H1 (cell line): Measurements from ENCODE around the gene CNPY2. TPM values are rescaled to one million over a fixed set of nuclear protein-coding genes. Genes with fewer than 3 reads are reported as not detected.

Experiments used
- HDAC2 ChIP-seq, 2 experiments: fragments of 300-600 bp in 1 of 2; sonication (generic) in 1 of 2; IDR thresholded peaks; 2 replicates each; pipeline ENCODE4 v1.6.1; 2011 to 2012; ENCODE audit warnings: low read depth in 2 of 2, low read length in 2 of 2, mild to moderate bottlenecking in 2 of 2, moderate library complexity in 2 of 2, borderline replicate concordance in 1 of 2, inconsistent platforms in 1 of 2
- POLR2AphosphoS5 ChIP-seq: IDR thresholded peaks from 2 replicates; pipeline ENCODE4 v1.6.1; 2011; ENCODE audit warnings: low read depth, low read length
- SP4 ChIP-seq: IDR thresholded peaks from 2 replicates; pipeline ENCODE4 v1.6.1; 2012; ENCODE audit warnings: low read length, inconsistent platforms
- SRF ChIP-seq: IDR thresholded peaks from 2 replicates; pipeline ENCODE4 v1.6.1; 2011; ENCODE audit warnings: mild to moderate bottlenecking, low read depth, low read length, moderate library complexity
- TEAD4 ChIP-seq: IDR thresholded peaks from 2 replicates; pipeline ENCODE4 v1.6.1; 2012; ENCODE audit warnings: low read depth, low read length, inconsistent platforms, mixed read lengths
- ZNF274 ChIP-seq: IDR thresholded peaks from 2 replicates; pipeline ENCODE4 v1.7.0; 2012; ENCODE audit warnings: low read length, borderline replicate concordance; ENCODE audit errors: extremely low read depth
- polyA plus RNA-seq, 7 experiments: library from polyadenylated mRNA; depleted of rRNA in 3 of 7; stranded (reverse) in 5 of 7; unstranded in 2 of 7; fragments of >200 nt in 5 of 7; fragments of 200-250 nt in 2 of 7; gene quantifications; 1 replicate in 5 of 7; 2 replicates in 1 of 7; 4 replicates in 1 of 7; pipeline versions ENCODE4 v1.2.1 to v1.2.3, GENCODE V29; 2011 to 2013; ENCODE audit warnings: missing spikeins in 2 of 7, mixed read lengths in 2 of 7
- total RNA-seq: library from RNA; stranded (reverse); fragmentation: NEBNext Ultra II Directional; extraction: Animal tissue kit (Norgen Biotek cat#: 25700); gene quantifications from 2 replicates; pipeline ENCODE4 v1.2.1, GENCODE V29; 2021
- TF ChIP-seq, protein P1 (sequence below): fragments of 300-600 bp; sonication (generic); IDR thresholded peaks from 2 replicates; pipeline ENCODE4 v1.7.1; 2012; ENCODE audit warnings: low read length, moderate library complexity, mild to moderate bottlenecking, inconsistent platforms; ENCODE audit not compliant: insufficient replicate concordance
- TF ChIP-seq, protein P2 (sequence below): IDR thresholded peaks from 2 replicates; pipeline ENCODE4 v1.6.1; 2011; ENCODE audit warnings: low read length, improper control_type of control experiment

Gene CNPY2
- total and polyA plus RNA-seq, 2 of the 8 experiments (the other 6 are each of a cell fraction or from before 2014, with no cell fraction given): 203 to 281 TPM

DNA sequence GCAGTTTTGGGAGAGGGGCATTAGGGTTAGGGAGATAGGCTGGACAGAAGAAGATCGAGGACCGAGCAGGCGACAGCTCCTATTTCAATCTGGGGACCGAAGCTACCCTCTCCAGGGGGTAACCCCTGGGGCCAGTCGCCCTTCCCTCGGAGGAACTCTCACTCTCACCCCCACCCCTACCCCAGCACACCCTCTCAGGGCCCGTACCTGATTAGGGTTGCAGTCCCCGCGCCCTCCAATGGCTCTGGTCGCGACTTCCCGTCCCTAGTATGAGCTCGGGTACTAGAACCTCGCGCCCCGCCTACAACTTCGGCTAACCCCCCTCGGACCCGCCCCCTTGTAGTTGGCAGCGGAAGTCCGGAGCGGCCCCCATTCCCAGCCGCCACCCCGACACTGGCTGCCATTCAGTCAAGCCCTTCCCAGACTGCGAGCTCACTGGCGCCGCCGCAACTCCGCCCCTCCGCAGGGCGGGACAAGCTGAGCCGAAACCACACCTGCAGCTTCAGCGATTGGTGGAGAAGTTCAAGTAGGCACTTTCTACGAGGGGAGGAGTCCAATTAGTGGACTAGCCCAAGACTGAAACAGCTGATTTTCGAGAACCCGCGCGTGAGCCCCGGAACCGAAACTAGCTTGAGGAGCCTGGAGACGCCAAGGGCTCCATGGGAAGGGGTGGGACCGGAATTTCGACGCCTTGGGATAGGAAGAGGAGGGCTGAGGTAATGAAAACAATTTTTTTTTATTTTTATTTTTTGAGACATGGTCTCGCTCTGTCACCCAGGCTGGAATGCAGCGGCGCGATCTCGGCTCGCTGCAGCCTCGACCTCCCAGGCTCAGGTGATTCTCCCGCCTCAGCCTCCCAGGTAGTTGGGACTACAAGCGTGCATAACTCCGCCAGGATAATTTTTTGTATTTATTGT is 44.3 kb upstream of the CNPY2 start, which contains the start of gene STAT2 (continued):
- TF ChIP-seq, protein P1, sequence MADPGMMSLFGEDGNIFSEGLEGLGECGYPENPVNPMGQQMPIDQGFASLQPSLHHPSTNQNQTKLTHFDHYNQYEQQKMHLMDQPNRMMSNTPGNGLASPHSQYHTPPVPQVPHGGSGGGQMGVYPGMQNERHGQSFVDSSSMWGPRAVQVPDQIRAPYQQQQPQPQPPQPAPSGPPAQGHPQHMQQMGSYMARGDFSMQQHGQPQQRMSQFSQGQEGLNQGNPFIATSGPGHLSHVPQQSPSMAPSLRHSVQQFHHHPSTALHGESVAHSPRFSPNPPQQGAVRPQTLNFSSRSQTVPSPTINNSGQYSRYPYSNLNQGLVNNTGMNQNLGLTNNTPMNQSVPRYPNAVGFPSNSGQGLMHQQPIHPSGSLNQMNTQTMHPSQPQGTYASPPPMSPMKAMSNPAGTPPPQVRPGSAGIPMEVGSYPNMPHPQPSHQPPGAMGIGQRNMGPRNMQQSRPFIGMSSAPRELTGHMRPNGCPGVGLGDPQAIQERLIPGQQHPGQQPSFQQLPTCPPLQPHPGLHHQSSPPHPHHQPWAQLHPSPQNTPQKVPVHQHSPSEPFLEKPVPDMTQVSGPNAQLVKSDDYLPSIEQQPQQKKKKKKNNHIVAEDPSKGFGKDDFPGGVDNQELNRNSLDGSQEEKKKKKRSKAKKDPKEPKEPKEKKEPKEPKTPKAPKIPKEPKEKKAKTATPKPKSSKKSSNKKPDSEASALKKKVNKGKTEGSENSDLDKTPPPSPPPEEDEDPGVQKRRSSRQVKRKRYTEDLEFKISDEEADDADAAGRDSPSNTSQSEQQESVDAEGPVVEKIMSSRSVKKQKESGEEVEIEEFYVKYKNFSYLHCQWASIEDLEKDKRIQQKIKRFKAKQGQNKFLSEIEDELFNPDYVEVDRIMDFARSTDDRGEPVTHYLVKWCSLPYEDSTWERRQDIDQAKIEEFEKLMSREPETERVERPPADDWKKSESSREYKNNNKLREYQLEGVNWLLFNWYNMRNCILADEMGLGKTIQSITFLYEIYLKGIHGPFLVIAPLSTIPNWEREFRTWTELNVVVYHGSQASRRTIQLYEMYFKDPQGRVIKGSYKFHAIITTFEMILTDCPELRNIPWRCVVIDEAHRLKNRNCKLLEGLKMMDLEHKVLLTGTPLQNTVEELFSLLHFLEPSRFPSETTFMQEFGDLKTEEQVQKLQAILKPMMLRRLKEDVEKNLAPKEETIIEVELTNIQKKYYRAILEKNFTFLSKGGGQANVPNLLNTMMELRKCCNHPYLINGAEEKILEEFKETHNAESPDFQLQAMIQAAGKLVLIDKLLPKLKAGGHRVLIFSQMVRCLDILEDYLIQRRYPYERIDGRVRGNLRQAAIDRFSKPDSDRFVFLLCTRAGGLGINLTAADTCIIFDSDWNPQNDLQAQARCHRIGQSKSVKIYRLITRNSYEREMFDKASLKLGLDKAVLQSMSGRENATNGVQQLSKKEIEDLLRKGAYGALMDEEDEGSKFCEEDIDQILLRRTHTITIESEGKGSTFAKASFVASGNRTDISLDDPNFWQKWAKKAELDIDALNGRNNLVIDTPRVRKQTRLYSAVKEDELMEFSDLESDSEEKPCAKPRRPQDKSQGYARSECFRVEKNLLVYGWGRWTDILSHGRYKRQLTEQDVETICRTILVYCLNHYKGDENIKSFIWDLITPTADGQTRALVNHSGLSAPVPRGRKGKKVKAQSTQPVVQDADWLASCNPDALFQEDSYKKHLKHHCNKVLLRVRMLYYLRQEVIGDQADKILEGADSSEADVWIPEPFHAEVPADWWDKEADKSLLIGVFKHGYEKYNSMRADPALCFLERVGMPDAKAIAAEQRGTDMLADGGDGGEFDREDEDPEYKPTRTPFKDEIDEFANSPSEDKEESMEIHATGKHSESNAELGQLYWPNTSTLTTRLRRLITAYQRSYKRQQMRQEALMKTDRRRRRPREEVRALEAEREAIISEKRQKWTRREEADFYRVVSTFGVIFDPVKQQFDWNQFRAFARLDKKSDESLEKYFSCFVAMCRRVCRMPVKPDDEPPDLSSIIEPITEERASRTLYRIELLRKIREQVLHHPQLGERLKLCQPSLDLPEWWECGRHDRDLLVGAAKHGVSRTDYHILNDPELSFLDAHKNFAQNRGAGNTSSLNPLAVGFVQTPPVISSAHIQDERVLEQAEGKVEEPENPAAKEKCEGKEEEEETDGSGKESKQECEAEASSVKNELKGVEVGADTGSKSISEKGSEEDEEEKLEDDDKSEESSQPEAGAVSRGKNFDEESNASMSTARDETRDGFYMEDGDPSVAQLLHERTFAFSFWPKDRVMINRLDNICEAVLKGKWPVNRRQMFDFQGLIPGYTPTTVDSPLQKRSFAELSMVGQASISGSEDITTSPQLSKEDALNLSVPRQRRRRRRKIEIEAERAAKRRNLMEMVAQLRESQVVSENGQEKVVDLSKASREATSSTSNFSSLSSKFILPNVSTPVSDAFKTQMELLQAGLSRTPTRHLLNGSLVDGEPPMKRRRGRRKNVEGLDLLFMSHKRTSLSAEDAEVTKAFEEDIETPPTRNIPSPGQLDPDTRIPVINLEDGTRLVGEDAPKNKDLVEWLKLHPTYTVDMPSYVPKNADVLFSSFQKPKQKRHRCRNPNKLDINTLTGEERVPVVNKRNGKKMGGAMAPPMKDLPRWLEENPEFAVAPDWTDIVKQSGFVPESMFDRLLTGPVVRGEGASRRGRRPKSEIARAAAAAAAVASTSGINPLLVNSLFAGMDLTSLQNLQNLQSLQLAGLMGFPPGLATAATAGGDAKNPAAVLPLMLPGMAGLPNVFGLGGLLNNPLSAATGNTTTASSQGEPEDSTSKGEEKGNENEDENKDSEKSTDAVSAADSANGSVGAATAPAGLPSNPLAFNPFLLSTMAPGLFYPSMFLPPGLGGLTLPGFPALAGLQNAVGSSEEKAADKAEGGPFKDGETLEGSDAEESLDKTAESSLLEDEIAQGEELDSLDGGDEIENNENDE: no peak
- no peak for TF ChIP-seq TEAD4
- TF ChIP-seq SRF: no peak
- TF ChIP-seq, protein P2, sequence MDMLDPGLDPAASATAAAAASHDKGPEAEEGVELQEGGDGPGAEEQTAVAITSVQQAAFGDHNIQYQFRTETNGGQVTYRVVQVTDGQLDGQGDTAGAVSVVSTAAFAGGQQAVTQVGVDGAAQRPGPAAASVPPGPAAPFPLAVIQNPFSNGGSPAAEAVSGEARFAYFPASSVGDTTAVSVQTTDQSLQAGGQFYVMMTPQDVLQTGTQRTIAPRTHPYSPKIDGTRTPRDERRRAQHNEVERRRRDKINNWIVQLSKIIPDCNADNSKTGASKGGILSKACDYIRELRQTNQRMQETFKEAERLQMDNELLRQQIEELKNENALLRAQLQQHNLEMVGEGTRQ: no peak
- TF ChIP-seq HDAC2 (IDR thresholded peaks at IDR 0.05; ENCODE audit: borderline replicate concordance in 1 of 2, low read depth in 2 of 2, low read length in 2 of 2): peak in 1 of 2 experiments; percentile 18; a peak in 1 of 4 replicates
- TF ChIP-seq SP4: 0 out of 2 replicates have a peak, but pooled peaks have one; percentile 69
- no peak for TF ChIP-seq ZNF274
- peak; percentile 62 for TF ChIP-seq POLR2AphosphoS5
